Fibroblast of lung (primary cell): ENCODE results near the gene MARVELD1. TPM values are rescaled to one million over a fixed set of nuclear protein-coding genes. Genes with fewer than 3 reads are reported as not detected.
"Not testable (repeated sequence)": the region's sequence is repeated elsewhere in the genome, so short reads cannot be mapped to it uniquely, and the experiment has no call there.

Source experiments
- DNase-seq, 2 donors: peaks; one replicate each; pipeline versions ENCODE4 v3.0.0 to v3.0.0-alpha.2; 2010; ENCODE audit warnings: low read depth in 2 of 2
- H2AFZ ChIP-seq: 2 replicates; pipeline ENCODE4 v1.5.1; 2012; ENCODE audit warnings: low read length, control low read depth, inconsistent platforms
- H3K27ac ChIP-seq: 2 replicates; pipeline ENCODE4 v1.5.1; 2011; ENCODE audit warnings: low read length, control low read depth; ENCODE audit not compliant: insufficient read depth
- H3K27me3 ChIP-seq: 2 replicates; pipeline ENCODE4 v1.5.1; 2011; ENCODE audit warnings: mild to moderate bottlenecking, low read length; ENCODE audit not compliant: control insufficient read depth, insufficient read depth
- H3K36me3 ChIP-seq: 2 replicates; pipeline ENCODE4 v1.5.1; 2011; ENCODE audit warnings: low read length; ENCODE audit not compliant: control insufficient read depth, insufficient read depth
- H3K4me1 ChIP-seq: 2 replicates; pipeline ENCODE4 v1.5.1; 2011; ENCODE audit warnings: low read length; ENCODE audit not compliant: control insufficient read depth, insufficient read depth; ENCODE audit errors: extremely low read depth
- H3K4me2 ChIP-seq: 2 replicates; pipeline ENCODE4 v1.5.1; 2011; ENCODE audit warnings: low read length, control low read depth; ENCODE audit not compliant: insufficient read depth; ENCODE audit errors: extremely low read depth
- H3K4me3 ChIP-seq, 4 experiments: fragments of 200-600 bp in 1 of 4; sonication (generic) in 1 of 4; replicated peaks in 1 of 4; 2 replicates each; pipeline ENCODE4 v1.5.1; 2011 to 2016; ENCODE audit warnings: low read length in 4 of 4, low read depth in 3 of 4, mild to moderate bottlenecking in 3 of 4, control low read depth in 2 of 4, inconsistent platforms in 1 of 4, mixed read lengths in 1 of 4; ENCODE audit not compliant: insufficient read depth in 1 of 4; ENCODE audit errors: control extremely low read depth in 1 of 4
- H3K79me2 ChIP-seq: 2 replicates; pipeline ENCODE4 v1.5.1; 2012; ENCODE audit warnings: mild to moderate bottlenecking, low read length, inconsistent platforms; ENCODE audit not compliant: control insufficient read depth, insufficient read depth
- H3K9ac ChIP-seq: 2 replicates; pipeline ENCODE4 v1.5.1; 2011; ENCODE audit warnings: mild to moderate bottlenecking, low read length, control low read depth; ENCODE audit not compliant: insufficient read depth
- H3K9me3 ChIP-seq: 2 replicates; pipeline ENCODE4 v1.5.1; 2012; ENCODE audit warnings: low read depth, low read length; ENCODE audit not compliant: control insufficient read depth, insufficient read depth
- H4K20me1 ChIP-seq: 2 replicates; pipeline ENCODE4 v1.5.1; 2011; ENCODE audit warnings: low read length; ENCODE audit not compliant: control insufficient read depth, insufficient read depth; ENCODE audit errors: extremely low read depth
- CTCF ChIP-seq, 2 donors: IDR thresholded peaks in 1 of 2; conservative IDR thresholded peaks in 1 of 2; 1 replicate in 1 of 2; 2 replicates in 1 of 2; pipeline ENCODE4 v1.5.1; 2011 to 2012; ENCODE audit warnings: low read length in 2 of 2, control low read depth in 1 of 2, inconsistent platforms in 1 of 2, low read depth in 1 of 2, mild to moderate bottlenecking in 1 of 2
- EZH2 ChIP-seq: IDR thresholded peaks from 2 replicates; pipeline ENCODE4 v1.5.1; 2012; ENCODE audit warnings: low read length, control low read depth, mild to moderate bottlenecking; ENCODE audit errors: missing control alignments
- polyA plus RNA-seq, 2 donors: library from polyadenylated mRNA; depleted of rRNA in 1 of 2; stranded (reverse) in 1 of 2; unstranded in 1 of 2; fragments of >200 nt; gene quantifications; 2 replicates each; pipeline ENCODE4 v1.2.1, GENCODE V29; 2011 to 2012; ENCODE audit warnings: missing spikeins in 1 of 2
- total RNA-seq: library from RNA; depleted of rRNA; stranded (reverse); fragments of >200 nt; gene quantifications from 2 replicates; pipeline ENCODE4 v1.2.1, GENCODE V29; 2014

The MARVELD1 gene
- total and polyA plus RNA-seq, 2 donors (not counting 1 experiment from before 2014, with no cell fraction given): 16.3 to 132 TPM

- Histone ChIP-seq H2AFZ (no peak overlapping the region), H3K4me3 (no peak overlapping the region), H3K27ac (peak overlapping the region; percentile 93), H3K9me3 (no peaks in the 10 kb centered on the region), H4K20me1 (no peaks in the 10 kb centered on the region), H3K4me2 (no peak overlapping the region), H3K79me2 (peaks cover 15% of the 10 kb centered on the region), H3K4me1 (peaks cover 17% of the 10 kb centered on the region), H3K36me3 (no peaks in the 10 kb centered on the region), H3K27me3 (no peaks in the 10 kb centered on the region), H3K9ac (no peak overlapping the region)
- TF ChIP-seq EZH2: no peak
- no peak for TF ChIP-seq CTCF (conservative IDR thresholded peaks at IDR 0.05 in 1 of 2, IDR thresholded peaks at IDR 0.05 in 1 of 2; ENCODE audit: low read depth in 1 of 2, low read length in 2 of 2)
- DNase-seq: no peak
These were observed 23.4 kb upstream of the MARVELD1 start for GRCh38 chr10:97690133-97690532.

GRCh38 chr10:97698072-97698655 lies 15.4 kb upstream of the MARVELD1 start:
- H3K9me3 ChIP-seq, H3K4me1 ChIP-seq, H3K36me3 ChIP-seq, DNase-seq, H3K4me3 ChIP-seq, H3K9ac ChIP-seq, H2AFZ ChIP-seq, H3K4me2 ChIP-seq, H3K27ac ChIP-seq, H3K27me3 ChIP-seq, H3K79me2 ChIP-seq, H4K20me1 ChIP-seq: not testable (repeated sequence)

- Histone ChIP-seq H3K9me3 (no peaks in the 10 kb centered on the region), H3K4me1 (peaks cover 2% of the 10 kb centered on the region), H3K27me3 (no peaks in the 10 kb centered on the region), H3K27ac (no peak overlapping the region), H3K4me2 (no peak overlapping the region), H3K36me3 (no peaks in the 10 kb centered on the region), H3K4me3 (no peak overlapping the region), H3K9ac (no peak overlapping the region), H4K20me1 (no peaks in the 10 kb centered on the region), H3K79me2 (no peaks in the 10 kb centered on the region), H2AFZ (peak overlapping the region; percentile 20)
- no peak for TF ChIP-seq EZH2
- peak; percentile 95 to 98 for TF ChIP-seq CTCF (conservative IDR thresholded peaks at IDR 0.05 in 1 of 2, IDR thresholded peaks at IDR 0.05 in 1 of 2; ENCODE audit: low read depth in 1 of 2, low read length in 2 of 2)
- peak; percentile 54 to 85 for DNase-seq
These were observed 12.0 kb upstream of the MARVELD1 start for GRCh38 chr10:97701438-97702069.
